ENCODE results near the gene HM13.

- TF ChIP-seq, protein P1, sequence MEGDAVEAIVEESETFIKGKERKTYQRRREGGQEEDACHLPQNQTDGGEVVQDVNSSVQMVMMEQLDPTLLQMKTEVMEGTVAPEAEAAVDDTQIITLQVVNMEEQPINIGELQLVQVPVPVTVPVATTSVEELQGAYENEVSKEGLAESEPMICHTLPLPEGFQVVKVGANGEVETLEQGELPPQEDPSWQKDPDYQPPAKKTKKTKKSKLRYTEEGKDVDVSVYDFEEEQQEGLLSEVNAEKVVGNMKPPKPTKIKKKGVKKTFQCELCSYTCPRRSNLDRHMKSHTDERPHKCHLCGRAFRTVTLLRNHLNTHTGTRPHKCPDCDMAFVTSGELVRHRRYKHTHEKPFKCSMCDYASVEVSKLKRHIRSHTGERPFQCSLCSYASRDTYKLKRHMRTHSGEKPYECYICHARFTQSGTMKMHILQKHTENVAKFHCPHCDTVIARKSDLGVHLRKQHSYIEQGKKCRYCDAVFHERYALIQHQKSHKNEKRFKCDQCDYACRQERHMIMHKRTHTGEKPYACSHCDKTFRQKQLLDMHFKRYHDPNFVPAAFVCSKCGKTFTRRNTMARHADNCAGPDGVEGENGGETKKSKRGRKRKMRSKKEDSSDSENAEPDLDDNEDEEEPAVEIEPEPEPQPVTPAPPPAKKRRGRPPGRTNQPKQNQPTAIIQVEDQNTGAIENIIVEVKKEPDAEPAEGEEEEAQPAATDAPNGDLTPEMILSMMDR (IDR thresholded peaks at IDR 0.05; ENCODE audit: insufficient read depth, low read length): no peak
- no peak for TF ChIP-seq SPI1 (IDR thresholded peaks at IDR 0.05; ENCODE audit: borderline replicate concordance, low read depth)
- TF ChIP-seq GABPA (IDR thresholded peaks at IDR 0.05; ENCODE audit: low read depth): no peak
- TF ChIP-seq, protein P2, sequence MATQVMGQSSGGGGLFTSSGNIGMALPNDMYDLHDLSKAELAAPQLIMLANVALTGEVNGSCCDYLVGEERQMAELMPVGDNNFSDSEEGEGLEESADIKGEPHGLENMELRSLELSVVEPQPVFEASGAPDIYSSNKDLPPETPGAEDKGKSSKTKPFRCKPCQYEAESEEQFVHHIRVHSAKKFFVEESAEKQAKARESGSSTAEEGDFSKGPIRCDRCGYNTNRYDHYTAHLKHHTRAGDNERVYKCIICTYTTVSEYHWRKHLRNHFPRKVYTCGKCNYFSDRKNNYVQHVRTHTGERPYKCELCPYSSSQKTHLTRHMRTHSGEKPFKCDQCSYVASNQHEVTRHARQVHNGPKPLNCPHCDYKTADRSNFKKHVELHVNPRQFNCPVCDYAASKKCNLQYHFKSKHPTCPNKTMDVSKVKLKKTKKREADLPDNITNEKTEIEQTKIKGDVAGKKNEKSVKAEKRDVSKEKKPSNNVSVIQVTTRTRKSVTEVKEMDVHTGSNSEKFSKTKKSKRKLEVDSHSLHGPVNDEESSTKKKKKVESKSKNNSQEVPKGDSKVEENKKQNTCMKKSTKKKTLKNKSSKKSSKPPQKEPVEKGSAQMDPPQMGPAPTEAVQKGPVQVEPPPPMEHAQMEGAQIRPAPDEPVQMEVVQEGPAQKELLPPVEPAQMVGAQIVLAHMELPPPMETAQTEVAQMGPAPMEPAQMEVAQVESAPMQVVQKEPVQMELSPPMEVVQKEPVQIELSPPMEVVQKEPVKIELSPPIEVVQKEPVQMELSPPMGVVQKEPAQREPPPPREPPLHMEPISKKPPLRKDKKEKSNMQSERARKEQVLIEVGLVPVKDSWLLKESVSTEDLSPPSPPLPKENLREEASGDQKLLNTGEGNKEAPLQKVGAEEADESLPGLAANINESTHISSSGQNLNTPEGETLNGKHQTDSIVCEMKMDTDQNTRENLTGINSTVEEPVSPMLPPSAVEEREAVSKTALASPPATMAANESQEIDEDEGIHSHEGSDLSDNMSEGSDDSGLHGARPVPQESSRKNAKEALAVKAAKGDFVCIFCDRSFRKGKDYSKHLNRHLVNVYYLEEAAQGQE (IDR thresholded peaks at IDR 0.05; ENCODE audit: insufficient replicate concordance, low read depth): no peak
- TF ChIP-seq POLR2AphosphoS5 (IDR thresholded peaks at IDR 0.05; ENCODE audit: low read depth): no peak
Measured at GRCh38 chr20:31516651-31517050, 2.4 kb downstream of the HM13 start.

Measured in HL-60 (cell line).